Stimulated activated CD8-positive, alpha-beta memory T cell treated with anti-CD3 and anti-CD28 coated beads, Interleukin-4, amount 100 ng/mL, for 48 hours (primary cell): Measurements from ENCODE around the gene INPP5A.
"Not testable (repeated sequence)": the region's sequence is repeated elsewhere in the genome, so short reads cannot be mapped to it uniquely, and the experiment has no call there.

ENCODE experiments used
- DNase-seq: peaks from one replicate; pipeline ENCODE4 v3.0.0-alpha.2; 2020

The INPP5A gene

GRCh38 chr10:132793871-132794849 is 256.6 kb downstream of the INPP5A start:
- no peak for DNase-seq

GRCh38 chr10:132796846-132797245 is 259.3 kb downstream of the INPP5A start:
- DNase-seq: no peak

- DNase-seq: not testable (repeated sequence)
Measured at GRCh38 chr10:132797986-132798385, 260.4 kb downstream of the INPP5A start.

- no peak for DNase-seq
Measured at GRCh38 chr10:132798403-132798802, 260.8 kb downstream of the INPP5A start.

GRCh38 chr10:132798876-132799275 is 261.3 kb downstream of the INPP5A start:
- DNase-seq: no peak

- DNase-seq: no peak
Measured at GRCh38 chr10:132799865-132800264, 262.3 kb downstream of the INPP5A start.

- no peak for DNase-seq
Measured at GRCh38 chr10:132802048-132802447, 264.5 kb downstream of the INPP5A start.

GRCh38 chr10:132802694-132803320 is 265.2 kb downstream of the INPP5A start:
- no peak for DNase-seq

GRCh38 chr10:132803416-132804210 is 266.0 kb downstream of the INPP5A start:
- no peak for DNase-seq

GRCh38 chr10:132804287-132804686 is 266.7 kb downstream of the INPP5A start:
- no peak for DNase-seq

GRCh38 chr10:132804785-132805426 is 267.3 kb downstream of the INPP5A start:
- DNase-seq: no peak

- DNase-seq: no peak
Measured at GRCh38 chr10:132805599-132805998, 268.0 kb downstream of the INPP5A start.

- DNase-seq: no peak
Measured at GRCh38 chr10:132806110-132806509, 268.5 kb downstream of the INPP5A start.

GRCh38 chr10:132806561-132807003 is 269.0 kb downstream of the INPP5A start:
- no peak for DNase-seq

- DNase-seq: no peak
Measured at GRCh38 chr10:132807621-132808049, 270.0 kb downstream of the INPP5A start.

- no peak for DNase-seq
Measured at GRCh38 chr10:132808383-132809231, 271.0 kb downstream of the INPP5A start.

GRCh38 chr10:132809232-132810140 is 271.9 kb downstream of the INPP5A start:
- no peak for DNase-seq

GRCh38 chr10:132810141-132810806 is 272.7 kb downstream of the INPP5A start:
- DNase-seq: no peak

- no peak for DNase-seq
Measured at GRCh38 chr10:132810807-132811700, 273.5 kb downstream of the INPP5A start.
